NOMO-1 treated with DMSO at 0.1 percent for 48 hours (cell line): ENCODE results near the gene C2orf68.
"Not testable (repeated sequence)": the region's sequence is repeated elsewhere in the genome, so short reads cannot be mapped to it uniquely, and the experiment has no call there.

ENCODE experiments used
- DNase-seq: peaks from one replicate; lab custom pipeline; 2025; ENCODE audit not compliant: unreplicated experiment; lab: John Stamatoyannopoulos, UW

Gene C2orf68

GRCh38 chr2:85583667-85584353 is 28.1 kb downstream of the C2orf68 start:
- no peak for DNase-seq

GRCh38 chr2:85582492-85582891 is 29.4 kb downstream of the C2orf68 start:
- no peak for DNase-seq

GRCh38 chr2:85580206-85580605 is 31.7 kb downstream of the C2orf68 start:
- DNase-seq: no peak

- DNase-seq: peak; percentile 58
Observed at GRCh38 chr2:85579266-85579935, 32.5 kb downstream of the C2orf68 start.

- DNase-seq: peak; percentile 88
Observed at GRCh38 chr2:85578243-85579180, 33.4 kb downstream of the C2orf68 start.

DNA sequence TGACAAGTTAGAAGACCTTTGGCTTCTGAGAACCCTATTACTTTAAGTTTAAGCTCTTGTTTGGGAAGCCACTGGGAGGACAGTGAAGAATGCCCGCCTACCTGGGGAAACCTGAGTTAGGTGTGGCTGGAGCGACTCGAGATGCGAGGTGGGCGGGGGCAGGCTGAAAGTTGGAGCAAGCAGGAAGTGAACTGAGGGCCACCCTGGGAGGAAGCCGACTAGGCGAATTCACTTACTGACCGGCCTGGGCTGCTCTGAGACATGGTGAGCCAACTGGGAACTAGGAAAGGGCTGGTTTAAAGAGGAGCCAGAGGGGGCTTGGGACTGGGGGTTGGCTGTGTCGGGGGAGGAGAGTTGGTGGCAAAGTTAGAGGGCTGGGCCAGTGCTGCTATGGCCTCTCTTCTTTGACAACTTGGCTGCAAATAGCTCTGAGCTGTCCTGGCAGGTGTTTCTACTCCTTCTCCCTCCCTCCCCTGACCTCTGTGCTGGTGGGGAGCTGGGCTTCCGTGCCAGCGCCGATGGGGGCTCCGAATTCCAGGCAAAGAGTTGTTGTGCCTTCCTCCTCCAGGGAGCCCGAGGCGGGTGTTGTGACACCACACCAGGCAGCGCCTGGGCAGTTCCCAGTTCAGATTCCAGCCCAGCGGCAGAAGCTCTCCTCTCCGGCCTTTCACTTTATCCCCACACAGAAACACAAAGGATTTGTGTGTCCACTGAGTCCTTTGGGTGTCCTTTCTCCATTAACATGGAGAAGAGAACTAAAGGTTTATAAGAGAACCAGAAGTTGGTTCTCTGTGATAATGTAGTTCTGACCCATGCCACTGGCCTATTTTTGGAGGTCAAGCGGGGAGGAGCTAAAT is 34.3 kb downstream of the C2orf68 start, which contains the start of gene VAMP8:
TSS of gene VAMP8 (plus strand) at position 201 of the 857 bp plus-strand sequence. CDS start at position 262, 61 bp downstream.
- peak; percentile 62 for DNase-seq

DNA sequence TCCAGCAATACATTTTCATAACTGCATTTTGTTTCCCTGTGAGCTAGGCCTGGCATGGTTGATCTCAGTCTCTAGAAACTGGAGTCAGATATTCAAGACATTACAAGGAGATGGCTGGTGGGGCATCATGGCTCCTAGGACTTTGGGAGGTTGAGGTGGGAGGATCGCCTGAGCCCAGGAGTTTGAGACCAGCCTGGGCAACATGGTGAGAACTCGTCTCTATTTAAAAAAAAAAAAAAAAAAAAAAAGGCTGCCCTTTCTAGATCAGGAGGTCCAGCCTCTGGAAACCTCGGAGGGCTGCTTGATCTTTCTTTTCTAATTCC is 34.8 kb downstream of the C2orf68 start:
- no peak for DNase-seq

DNA sequence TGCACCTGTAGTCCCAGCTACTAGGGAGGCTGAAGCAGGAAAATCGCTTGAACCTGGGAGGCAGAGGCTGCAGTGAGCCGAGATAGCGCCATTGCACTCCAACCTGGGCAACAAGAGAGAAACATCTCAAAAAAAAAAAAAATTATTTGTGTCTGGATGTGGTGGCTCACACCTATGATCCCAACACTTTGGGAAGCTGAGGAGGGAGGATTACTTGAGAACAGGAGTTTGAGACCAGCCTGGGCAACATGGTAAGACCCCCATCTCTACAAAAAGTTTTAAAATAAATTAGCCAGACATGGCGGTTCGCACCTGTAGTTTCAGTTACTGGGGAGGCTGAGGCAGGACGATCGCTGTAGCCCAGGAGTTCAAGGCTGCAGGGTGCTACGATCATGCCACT is 36.1 kb downstream of the C2orf68 start:
- no peak for DNase-seq

DNA sequence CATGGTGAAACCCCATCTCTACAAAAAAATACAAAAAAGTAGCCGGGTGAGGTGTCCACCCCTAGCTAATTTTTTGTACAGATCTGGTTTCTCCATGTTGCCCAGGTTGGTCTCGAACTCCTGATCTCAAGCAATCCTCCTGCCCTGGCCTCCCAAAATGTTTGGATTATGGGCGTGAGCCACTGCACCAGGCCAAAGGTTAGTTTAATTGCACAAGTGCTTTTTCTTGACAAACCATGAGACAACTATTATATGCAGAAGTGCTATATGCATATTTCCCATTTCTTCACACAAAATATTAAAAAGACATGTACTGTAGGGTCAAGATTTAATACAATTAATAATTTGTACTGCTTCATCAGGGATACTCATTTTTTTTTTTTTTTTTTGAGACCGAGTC is 45.6 kb downstream of the C2orf68 start:
- no peak for DNase-seq

DNA sequence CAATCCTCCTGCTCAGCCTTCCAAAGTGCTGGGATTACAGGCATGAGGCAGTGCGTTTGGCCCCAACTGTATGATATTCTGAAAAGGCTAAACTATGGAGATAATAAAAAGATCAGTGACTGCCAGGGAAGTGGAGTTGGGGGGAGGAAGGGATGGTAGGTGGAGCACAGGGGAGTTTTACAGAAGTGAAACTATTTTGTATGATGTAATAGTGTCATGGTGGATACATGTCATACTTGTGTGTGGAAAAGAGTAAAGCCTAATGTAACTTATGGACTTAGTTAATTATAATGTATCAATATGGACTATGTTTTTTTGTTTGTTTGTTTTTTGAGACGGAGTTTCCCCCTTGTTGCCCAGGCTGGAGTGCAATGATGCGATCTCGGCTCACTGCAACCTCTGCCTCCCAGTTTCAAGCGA is 47.7 kb downstream of the C2orf68 start:
- DNase-seq: peak; percentile 93

GRCh38 chr2:85561280-85562212 is 50.3 kb downstream of the C2orf68 start, which contains the start of gene GGCX:
TSS of gene GGCX (minus strand) at chr2:85561493. CDS start at chr2:85561428, 65 bp downstream.
- DNase-seq: peak; percentile 95

DNA sequence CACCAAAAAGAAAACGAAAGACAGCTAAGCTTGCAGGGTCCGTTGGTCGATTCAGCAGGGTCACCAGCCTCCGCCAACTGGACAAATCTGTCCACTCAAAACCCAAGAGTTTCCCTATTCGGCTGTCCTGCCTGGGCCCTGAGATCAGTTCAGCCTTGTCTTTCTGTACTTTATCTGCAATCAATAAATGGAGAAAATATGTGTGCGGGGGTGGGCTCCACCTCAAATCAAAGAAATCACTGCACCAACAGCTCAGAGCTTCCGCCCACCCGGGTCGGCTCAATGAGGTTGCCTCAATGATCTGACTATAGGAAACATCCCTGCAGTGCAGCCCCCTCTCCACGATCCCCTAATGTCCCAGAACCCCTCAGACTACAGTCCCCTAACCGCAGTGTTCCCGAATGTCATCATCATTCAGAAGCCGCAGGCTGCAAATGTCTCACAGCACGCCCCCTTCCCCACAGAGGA is 51.0 kb downstream of the C2orf68 start:
- no peak for DNase-seq

- DNase-seq: not testable (repeated sequence)
Observed at GRCh38 chr2:85560403-85560726, 51.5 kb downstream of the C2orf68 start.

- no peak for DNase-seq
Observed at GRCh38 chr2:85558160-85558559, 53.7 kb downstream of the C2orf68 start.

DNA sequence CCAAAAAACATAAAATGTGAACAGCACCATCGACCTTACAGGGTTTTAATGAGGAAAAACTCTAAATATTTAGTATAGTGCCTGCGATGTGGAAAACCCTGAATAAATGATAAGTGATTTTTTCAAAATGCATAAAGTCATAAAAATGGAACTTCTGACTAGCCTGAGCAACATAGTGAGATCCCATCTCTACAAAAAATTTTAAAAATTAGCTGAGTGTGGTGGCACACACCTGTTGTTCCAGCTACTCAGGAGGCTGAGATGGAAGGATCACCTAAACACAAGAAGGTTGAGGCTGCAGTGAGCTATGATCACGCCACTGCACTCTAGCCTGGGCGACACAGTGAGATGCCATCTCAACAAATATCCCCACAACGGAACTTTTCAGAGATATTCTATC is 54.7 kb downstream of the C2orf68 start:
- DNase-seq: no peak
